Cerebellar cortex (tissue), 1 donor: ENCODE results near the gene ZDHHC14.
"Not testable (repeated sequence)": the region's sequence is repeated elsewhere in the genome, so short reads cannot be mapped to it uniquely, and the experiment has no call there.

ENCODE experiments used
- DNase-seq: peaks from one replicate; pipeline ENCODE4 v3.0.0-alpha.2; 2015; ENCODE audit warnings: low spot score

ZDHHC14 gene

GRCh38 chr6:157720964-157721363 is 340.0 kb downstream of the ZDHHC14 start:
- DNase-seq, result not testable (repeated sequence)

GRCh38 chr6:157721426-157721825 is 340.4 kb downstream of the ZDHHC14 start:
- no peak for DNase-seq

GRCh38 chr6:157721830-157722229 is 340.8 kb downstream of the ZDHHC14 start:
- no peak for DNase-seq

GRCh38 chr6:157723376-157723775 is 342.4 kb downstream of the ZDHHC14 start:
- no peak for DNase-seq

GRCh38 chr6:157724138-157724820 is 343.3 kb downstream of the ZDHHC14 start:
- no peak for DNase-seq

- DNase-seq, result no peak
Measured at GRCh38 chr6:157724960-157725741, 344.2 kb downstream of the ZDHHC14 start.

GRCh38 chr6:157725836-157726235 is 344.8 kb downstream of the ZDHHC14 start:
- no peak for DNase-seq

- DNase-seq, result peak; percentile 16
Measured at GRCh38 chr6:157726892-157727628, 346.1 kb downstream of the ZDHHC14 start.
